ENCODE measurements around the gene GYS2. TPM values are rescaled to one million over a fixed set of nuclear protein-coding genes. Genes with fewer than 3 reads are reported as not detected.
"Not testable (repeated sequence)": the region's sequence is repeated elsewhere in the genome, so short reads cannot be mapped to it uniquely, and the experiment has no call there.

The GYS2 gene
- polyA plus RNA-seq (ENCODE audit: insufficient read length), result 0.24 TPM

DNA sequence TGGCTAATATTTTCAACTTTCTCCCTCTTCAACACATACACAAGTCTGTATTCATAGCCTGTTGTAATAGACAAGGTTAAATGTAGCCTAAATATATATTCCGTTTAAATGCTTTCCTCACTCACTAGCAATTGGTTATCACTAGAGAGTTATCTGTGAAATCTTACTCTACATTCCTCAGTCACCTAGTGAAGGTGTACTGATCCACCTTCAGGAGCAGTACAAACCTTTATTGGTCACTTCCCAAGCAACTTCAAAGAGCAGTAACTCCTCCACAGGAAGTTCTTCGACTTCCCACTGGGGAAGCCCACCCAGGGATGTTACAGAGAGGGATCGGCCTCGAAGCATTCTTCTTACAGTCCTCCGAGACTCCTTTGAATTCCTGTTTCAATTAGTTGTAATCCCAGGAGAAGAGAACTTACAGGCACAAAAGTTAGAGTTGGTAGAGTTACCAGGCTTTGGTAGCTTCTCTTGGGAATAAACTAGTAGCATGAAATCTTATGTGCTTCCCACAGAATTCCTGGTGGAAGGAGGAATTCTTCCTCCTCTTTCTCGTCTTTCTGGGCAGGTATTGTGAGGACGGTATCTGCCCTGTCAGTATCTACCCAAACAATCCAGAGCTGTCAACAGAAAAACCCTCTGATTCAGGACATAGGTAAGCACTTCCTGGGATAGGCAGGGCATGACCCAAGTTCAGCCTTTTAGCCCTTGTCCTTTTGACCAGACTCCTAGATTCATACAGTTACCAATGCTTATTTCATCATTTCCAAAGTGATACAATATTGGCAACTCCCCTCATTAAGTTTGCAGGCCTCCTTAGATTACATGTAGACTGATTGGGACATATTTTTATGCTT, at the start of gene GYS2:
TSS of gene GYS2 (minus strand) at position 603 of the 857 bp plus-strand sequence. CDS start at position 348, 255 bp downstream.
- no peak for DNase-seq (ENCODE audit: low read depth)

DNA sequence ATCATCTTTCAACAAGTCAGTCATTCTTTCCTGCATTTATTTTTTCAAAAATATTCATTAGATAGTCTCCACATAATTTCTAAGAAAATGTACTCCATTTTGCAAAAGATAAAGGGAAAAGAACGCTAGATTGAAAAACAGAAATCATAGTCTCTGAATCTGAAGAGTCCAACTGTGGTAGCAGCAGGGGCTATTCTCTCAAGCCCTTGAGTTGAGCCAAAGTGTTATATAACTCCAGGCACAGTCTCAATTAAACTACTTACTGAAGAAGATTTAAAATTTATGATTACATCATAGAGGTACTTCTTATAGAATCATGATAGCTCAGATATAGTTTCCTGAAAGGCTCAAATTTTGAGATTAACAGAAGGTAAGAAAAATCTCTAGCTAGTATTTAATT, 47.2 kb upstream of the GYS2 start:
- DNase-seq (ENCODE audit: low read depth), result no peak

- no peak for DNase-seq (ENCODE audit: low read depth)
Observed at GRCh38 chr12:21650997-21651396, 46.4 kb upstream of the GYS2 start.

- DNase-seq (ENCODE audit: low read depth), result no peak
Observed at GRCh38 chr12:21649034-21649433, 44.4 kb upstream of the GYS2 start.

DNA sequence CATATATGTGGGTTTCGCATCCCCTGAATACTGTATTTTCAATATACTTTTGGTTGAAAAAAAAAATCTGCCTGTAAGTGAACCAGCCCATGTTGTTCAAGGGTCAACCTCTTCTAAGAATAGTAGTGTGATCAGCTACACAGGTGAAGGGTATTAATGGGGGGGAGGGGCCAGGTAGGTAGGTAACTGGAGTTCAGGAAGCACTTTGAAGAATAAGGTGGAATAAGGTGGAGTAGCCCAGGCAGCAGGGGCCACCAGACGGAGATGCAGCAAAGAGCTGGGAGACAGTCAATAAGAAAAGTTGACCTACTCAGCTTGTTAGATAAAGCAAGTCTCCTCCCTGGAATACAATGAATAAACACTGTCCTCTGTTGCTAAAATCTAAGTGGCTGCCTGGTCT, 43.7 kb upstream of the GYS2 start:
- DNase-seq (ENCODE audit: low read depth), result no peak

- no peak for DNase-seq (ENCODE audit: low read depth)
Observed at GRCh38 chr12:21647179-21647578, 42.5 kb upstream of the GYS2 start.

DNA sequence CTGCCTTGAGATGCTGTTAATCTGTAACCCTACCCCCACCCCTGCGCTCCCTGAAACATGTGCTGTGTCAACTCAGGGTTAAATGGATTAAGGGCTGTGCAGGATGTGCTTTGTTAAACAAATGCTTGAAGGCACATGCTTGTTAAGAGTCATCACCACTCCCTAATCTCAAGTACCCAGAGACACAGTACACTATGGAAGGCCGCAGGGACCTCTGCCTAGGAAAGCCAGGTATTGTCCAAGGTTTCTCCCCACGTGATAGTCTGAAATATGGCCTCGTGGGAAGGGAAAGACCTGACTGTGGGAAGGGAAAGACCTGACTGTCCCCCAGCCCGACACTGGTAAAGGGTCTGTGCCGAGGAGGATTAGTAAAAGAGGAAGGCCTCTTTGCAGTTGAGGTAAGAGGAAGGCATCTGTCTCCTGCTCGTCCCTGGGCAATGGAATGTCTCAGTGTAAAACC, 40.4 kb upstream of the GYS2 start:
- DNase-seq (ENCODE audit: low read depth), result not testable (repeated sequence)

- no peak for DNase-seq (ENCODE audit: low read depth)
Observed at GRCh38 chr12:21644516-21644915, 39.9 kb upstream of the GYS2 start.

DNA sequence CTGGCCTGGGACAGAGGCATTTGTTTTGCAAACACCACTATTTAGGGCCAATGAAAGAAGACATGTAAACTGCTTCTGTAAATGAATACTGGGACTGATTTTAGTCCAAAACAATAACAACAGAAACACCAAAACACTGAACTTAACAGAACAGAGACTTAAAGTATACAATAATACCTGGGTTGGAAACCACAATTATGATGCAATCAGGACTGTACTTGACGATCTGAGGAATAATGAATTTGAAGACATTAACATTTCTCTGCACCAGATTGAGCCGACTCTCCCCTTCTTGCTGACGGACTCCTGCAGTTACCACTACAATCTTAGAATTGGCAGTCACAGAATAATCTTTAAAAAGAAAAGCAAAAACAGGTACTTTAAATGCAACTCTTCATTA, 39.1 kb upstream of the GYS2 start:
- DNase-seq (ENCODE audit: low read depth), result no peak

DNA sequence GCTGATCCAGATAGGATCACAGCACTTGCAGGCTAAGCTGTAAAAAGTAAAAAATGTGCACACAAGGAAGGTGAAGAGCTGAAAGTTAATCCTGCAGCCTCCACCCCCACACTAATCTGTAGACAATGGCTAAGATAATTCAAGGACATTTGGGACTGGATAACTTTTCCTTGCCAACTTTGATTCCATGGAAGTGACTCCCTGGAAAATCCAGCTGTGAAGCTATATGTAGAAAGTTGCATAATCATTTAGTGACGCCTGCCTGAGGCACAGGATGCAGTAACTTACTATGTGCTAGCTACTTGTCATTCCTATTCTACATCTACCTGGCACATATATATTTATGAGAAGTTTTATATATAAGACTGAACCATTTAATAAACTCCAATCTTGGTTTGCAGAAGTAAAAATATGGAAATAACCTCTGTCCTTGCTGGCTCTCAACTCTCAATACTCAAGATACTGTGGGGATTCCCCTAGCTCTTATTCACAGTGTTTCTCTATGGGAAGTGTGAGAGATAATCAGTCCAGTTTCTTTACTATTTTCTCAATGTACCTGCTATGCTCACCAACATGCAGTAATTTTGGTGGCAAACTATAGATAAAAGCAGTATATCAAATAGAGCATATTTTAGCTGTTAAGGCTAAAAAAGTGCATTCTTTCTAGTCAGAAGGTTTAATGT, 38.2 kb upstream of the GYS2 start:
- DNase-seq (ENCODE audit: low read depth), result peak; percentile 4

GRCh38 chr12:21638054-21638891, 33.6 kb upstream of the GYS2 start:
- no peak for DNase-seq (ENCODE audit: low read depth)

DNA sequence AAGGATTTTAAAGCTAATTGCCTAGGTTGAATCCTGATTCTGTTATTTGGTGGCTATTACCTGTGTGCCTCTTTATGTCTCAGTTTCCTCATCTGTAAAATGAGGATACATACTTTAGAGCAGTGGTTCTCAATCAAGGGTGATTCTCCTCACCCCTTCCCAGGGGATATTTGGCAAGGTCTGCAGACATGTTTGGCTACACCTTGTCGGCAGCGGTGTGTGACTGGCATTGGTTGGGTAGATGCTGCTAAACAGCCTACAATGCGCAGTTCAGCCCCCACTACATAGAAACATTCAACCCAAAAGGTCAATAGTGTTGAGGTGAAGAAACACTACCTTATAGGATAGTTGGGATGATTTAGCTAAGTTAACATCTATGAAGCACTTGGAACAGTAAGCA, 29.6 kb upstream of the GYS2 start:
- DNase-seq (ENCODE audit: low read depth), result no peak

GRCh38 chr12:21631367-21631766, 26.7 kb upstream of the GYS2 start:
- no peak for DNase-seq (ENCODE audit: low read depth)

- no peak for DNase-seq (ENCODE audit: low read depth)
Observed at GRCh38 chr12:21627924-21628323, 23.3 kb upstream of the GYS2 start.

DNA sequence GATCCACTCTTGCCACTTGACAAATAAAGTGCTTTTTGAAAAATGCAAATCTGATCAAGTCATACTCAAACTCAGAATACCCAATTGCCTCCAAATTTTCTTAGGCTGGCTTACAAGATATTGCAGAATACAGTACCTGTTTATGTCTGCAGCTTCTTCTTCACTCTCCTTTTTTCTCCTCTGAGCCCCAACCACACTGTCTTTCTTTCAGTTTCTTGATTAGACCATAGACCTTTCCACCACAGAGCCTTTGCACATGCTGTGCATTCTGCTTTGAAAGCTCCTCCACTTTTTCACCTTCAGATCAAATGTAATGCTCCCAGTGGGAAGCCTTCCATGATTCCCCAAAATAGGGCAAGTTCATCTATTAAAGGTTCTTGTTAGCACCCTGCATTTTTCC, 13.9 kb upstream of the GYS2 start:
- DNase-seq (ENCODE audit: low read depth), result no peak

DNA sequence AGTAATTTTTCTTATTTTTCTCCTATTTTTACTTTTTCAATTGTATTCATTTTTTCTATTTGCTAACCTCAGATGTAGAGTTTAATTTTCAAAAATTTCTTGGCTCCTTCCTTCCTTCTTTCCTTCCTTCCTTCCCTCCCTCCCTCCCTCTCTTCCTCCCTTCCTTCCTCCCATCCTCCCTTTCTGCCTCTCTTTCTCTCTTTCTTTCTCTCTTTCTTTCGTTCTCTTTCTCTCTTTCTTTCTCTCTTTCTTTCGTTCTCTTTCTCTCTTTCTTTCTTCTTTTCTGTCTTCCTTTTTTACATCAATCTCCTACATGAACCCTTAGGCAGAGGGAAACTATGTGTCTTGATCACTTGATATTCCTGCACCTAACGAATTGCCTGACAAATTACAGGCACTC, 12.4 kb upstream of the GYS2 start:
- DNase-seq (ENCODE audit: low read depth), result no peak

GRCh38 chr12:21615431-21615830, 10.8 kb upstream of the GYS2 start:
- DNase-seq (ENCODE audit: low read depth), result no peak

DNA sequence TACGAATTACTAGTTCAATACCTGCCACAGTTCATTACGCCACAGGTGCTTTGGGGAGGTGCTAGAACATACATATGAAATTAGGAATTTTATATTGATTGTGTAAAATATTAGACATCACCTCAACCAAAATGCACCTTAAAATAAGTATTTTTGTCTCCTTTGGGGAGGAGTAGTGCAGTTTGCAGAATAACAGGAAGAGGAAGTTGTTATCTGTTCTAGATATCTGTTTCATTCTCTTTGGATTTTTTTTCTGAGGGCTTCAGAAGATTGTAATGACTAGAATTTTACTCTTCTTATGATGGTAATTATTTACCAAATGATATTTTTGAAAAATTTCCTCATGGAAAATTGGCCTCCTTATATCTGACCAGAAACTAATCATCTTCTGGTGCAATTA, 9.9 kb upstream of the GYS2 start:
- no peak for DNase-seq (ENCODE audit: low read depth)

DNA sequence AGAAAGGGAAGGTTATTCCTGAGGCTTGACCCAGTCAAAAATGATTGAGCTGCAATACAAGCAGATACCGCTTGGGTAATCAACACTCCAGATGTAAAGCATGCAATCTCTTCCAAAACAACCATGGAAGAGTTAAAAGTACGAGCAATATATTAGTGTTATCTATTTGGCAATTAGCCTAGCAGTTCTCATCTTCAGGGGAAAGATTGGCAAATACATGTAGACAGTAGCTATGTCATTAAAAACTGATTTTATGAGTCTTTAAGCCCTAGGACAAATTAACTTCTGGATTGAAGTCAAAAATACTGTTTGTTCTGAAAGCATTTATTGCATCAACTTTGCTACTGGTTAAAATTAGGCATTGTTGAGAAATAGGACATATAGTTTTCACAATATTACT, 9.3 kb upstream of the GYS2 start:
- no peak for DNase-seq (ENCODE audit: low read depth)

DNA sequence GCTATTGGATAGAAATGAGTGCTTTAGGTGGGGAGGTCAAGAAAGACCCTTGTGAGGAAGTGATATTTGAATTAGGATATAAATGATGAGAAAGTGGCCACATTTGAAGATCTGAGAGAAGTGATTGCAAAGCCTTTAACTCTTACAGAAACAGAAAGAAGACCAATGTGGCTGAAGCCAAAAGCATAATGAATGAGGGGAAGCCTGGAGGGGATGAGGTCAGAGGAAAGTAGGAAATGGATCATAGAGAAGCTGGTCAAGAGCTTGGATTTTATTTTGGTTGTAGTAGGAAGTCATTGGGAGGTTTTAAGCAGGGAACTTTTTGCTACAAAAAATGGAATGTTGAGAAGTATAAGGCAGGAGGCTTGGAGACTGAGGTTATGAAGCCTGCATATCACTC, 3.5 kb upstream of the GYS2 start:
- DNase-seq (ENCODE audit: low read depth), result no peak

DNA sequence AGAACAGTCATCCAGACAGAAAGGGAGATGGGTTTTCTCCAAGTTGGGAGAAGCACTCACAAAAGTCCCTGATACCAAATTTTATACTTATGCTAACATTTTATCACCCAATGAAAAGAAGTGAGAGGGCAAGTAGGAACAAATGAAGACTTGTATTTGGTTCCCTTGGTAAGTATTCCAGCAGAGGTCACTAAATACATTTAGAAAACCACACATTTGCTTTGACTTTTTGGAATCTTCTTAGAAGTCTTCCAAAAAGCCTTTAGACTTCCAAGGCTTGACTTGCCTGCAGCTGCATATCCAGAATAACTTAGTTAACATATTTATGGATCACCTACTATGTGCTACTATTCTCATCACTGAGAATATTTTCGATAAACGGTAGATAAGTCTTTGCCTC, 3.1 kb upstream of the GYS2 start:
- DNase-seq (ENCODE audit: low read depth), result peak; percentile 25

- no peak for DNase-seq (ENCODE audit: low read depth)
Observed at GRCh38 chr12:21606175-21606574, 1.5 kb upstream of the GYS2 start.
